SIG-M5 treated with dmso at 0.1 percent for 504 hours (cell line): ENCODE results near the gene IFNGR1.
"Not testable (repeated sequence)": the region's sequence is repeated elsewhere in the genome, so short reads cannot be mapped to it uniquely, and the experiment has no call there.

Source experiments
- DNase-seq: peaks from one replicate; lab custom pipeline; 2025; ENCODE audit not compliant: unreplicated experiment; lab: John Stamatoyannopoulos, UW

IFNGR1 gene

DNA sequence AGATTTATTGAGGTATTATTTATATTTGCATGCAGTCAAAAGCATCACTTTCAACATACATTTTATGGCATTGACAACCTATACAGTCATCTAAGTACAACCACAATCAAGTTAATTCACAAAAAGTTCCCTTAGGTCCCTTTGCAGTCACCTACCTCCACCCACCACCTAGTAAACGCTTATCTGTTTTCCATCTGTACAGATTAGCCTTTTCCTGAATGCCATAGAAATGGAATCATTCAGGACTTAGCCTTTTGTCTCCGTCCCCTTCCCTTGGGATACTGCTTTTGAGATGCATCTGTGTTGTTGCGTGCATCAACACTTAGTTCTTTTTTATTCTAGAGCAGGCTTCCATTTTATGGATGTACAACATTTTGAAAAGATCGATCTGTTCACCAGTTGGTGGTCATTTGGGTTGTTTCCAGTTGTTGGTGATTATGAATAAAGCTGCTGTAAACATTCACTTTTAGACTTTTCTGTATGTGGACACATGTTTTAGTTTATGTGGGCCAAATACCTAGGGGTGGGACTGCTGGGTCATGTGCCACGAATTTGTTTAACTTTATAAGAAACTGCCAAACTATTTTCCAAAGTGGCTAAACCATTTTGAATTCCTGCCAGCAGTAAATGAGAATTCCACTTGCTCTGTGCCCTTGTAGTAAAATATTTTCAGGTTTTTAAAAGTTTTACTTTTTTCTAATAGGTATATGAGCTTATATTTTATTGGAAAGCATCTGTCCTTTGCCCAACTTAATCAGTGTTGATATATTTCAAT lies 17.6 kb upstream of the IFNGR1 start:
- DNase-seq: no peak

DNA sequence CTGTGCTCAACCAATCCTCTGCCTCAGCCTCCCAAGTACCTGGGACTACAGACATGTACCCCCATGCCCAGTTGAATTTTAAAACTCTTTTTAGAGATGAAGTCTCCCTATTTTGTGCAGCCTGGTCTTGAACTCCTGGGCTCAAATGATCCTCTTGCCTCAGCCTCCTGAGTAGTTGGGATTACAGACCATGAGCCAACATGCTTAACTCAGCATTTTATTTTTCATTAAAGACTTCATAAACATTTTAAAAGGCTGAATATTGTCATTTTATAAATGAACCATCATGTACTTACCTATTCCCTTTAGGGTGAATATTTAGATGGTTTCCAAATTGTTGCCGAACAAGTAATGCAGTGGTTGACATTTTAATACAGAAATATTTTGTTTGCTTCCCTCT lies 16.5 kb upstream of the IFNGR1 start:
- DNase-seq: no peak

DNA sequence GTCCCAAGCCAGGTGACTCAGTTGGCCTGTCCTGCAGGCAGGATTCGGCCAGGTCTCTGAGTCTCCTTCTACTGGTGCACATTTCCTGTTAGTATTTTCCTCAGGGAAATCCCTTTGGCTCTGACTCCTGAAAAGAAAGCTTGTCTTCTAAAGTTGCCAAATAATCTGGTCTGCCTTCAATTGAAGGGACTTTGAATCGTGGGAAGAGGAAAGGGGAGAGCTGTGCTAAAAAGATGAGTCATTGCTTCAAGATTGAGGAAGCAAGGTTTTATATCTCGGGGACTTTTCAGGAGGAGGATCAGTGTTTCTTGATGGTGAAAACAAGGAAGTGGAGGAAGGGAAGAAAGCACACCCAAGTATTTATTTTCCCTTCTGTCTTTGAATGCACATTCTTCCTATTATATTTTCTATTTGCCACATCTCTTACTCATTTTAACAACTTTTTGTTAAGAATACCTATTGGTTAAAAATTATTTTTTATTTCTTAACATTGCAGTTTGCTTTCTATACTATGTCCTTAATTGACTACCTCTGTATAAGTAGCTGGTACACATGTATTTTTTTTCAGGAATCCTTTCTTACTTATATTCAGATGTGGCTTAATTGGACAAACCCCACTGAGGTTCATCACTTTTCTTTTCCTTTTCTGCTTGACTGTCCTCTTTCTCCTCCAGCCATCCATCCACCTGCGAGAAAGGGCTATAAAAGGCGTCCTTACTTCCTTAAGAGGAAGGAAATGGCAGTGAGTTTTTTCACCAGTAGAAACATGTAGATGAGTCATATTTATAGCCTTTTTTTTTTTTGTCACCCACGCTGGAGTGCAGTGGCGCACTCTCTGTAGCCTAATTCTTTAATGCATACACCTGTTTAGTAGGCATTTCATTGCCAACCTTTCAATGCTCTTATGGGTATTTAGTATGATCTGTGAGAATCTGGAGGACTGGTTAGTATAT lies 15.0 kb upstream of the IFNGR1 start:
- DNase-seq: peak; percentile 97

GRCh38 chr6:137231895-137232294 lies 12.7 kb upstream of the IFNGR1 start:
- DNase-seq: no peak

DNA sequence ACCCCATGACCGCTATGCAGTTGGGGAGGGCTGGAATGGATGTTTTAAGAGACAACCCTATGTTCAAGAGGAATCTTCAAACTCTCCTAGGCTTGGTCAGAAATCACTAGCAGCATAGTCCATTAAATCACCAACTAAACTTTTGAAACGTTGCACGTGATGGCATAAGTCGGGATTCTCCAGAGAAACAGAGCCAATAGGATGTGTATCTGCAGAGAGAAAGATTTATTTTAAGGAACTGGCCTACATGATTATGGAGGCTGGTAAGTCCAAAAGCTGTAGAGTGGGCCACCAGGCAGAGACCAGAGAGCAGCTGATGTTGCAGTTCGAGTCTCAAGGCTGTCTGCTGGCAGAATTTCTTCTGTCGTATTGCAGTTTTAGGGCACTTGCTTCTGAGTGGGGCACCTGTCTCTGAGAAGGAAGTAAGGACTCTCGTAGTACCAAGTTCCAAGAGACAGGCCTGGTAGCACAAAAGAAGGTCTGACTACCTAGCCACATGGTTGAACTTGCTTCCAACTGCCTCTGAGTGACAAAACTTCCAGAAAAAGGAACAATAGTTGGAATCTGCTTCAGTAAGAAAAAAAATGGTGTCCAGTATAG lies 11.9 kb upstream of the IFNGR1 start:
- DNase-seq: no peak

- DNase-seq: peak; percentile 18
Measured at GRCh38 chr6:137230547-137230946, 11.4 kb upstream of the IFNGR1 start.

GRCh38 chr6:137229075-137229759 lies 10.0 kb upstream of the IFNGR1 start:
- DNase-seq: no peak

GRCh38 chr6:137227871-137228302 lies 8.7 kb upstream of the IFNGR1 start:
- no peak for DNase-seq

DNA sequence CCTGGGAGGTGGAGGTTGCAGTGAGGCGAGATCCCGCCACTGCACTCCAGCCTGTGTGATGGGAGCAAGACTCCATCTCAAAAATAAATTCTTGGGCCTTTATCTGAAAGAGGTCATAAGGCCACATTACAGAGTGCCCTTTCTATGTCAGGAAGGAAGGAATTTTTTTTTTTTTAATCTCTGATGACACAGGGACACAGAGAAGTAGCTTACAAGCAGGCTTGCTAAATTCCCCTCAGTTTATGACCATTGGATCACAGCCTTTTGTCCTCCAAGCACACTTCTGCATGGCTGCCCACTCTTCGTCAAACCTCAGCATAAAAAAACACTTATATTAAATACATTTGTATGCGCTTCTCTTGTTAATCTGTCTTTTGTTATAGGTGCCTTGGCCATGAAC lies 7.5 kb upstream of the IFNGR1 start:
- no peak for DNase-seq

GRCh38 chr6:137224799-137225198 lies 5.6 kb upstream of the IFNGR1 start:
- peak; percentile 98 for DNase-seq

GRCh38 chr6:137223370-137224131 lies 4.4 kb upstream of the IFNGR1 start:
- peak; percentile 94 for DNase-seq

GRCh38 chr6:137222381-137222780 lies 3.2 kb upstream of the IFNGR1 start:
- peak; percentile 84 for DNase-seq

DNA sequence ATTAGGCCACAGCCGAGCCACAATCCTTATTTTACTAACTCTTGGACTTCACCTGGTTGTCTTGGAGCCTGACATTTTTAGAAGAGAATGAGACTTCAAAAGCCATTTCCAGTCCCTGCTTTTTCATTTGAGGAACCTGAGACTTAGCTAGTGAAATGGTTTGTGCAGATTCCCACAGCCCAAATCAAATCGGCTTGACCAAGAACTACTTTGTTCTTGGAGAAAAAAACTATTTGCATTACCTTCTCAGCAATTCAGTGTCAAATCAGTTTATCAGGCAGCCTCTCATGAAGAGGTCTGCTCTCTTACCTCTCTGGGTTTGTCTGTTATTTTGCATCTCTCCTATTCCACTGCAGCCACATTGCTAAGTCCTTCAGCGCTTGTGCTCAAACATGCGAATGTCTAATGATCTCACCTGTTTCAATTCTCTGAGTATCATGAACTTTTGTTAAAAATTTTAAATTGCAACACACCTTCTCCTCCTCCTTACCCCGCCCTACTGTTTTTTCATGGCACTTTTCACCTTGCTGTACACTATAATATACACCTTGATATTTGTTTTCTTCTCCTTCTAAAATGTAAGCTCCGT lies 573 bp upstream of the IFNGR1 start:
- no peak for DNase-seq

GRCh38 chr6:137218473-137218916 lies 690 bp downstream of the IFNGR1 start:
- peak; percentile 90 for DNase-seq

DNA sequence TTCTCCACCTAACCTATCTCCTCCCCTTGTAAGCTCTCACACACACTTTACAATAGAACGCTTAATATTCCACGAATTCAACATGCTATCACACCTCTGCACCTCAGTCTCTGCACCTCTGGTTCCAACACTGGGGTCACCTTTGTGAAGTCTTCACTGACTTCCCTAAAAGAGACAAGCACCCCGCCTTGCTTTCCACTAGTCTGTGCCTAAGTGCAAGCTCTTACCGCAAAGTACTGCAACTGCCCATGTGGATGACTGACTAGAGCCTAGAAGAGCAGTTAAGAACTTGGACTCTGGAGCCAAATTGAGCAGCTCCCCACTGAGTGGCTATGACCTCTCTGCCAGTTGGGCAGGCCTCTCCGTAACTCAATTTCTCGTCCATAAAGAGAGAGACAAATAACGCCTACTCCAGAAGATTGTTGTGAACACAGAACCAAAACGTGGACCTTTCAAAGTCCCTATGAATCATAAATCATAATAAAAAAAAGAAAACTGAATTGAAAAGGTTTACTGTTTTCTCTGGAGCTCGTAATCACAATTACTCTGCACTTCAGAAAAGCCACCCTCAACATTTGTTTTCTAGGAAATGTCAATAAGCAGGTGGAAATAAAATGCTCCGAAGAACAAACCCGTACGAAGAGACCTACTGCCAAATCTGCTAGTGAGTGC lies 1.2 kb downstream of the IFNGR1 start:
- DNase-seq: peak; percentile 85

DNA sequence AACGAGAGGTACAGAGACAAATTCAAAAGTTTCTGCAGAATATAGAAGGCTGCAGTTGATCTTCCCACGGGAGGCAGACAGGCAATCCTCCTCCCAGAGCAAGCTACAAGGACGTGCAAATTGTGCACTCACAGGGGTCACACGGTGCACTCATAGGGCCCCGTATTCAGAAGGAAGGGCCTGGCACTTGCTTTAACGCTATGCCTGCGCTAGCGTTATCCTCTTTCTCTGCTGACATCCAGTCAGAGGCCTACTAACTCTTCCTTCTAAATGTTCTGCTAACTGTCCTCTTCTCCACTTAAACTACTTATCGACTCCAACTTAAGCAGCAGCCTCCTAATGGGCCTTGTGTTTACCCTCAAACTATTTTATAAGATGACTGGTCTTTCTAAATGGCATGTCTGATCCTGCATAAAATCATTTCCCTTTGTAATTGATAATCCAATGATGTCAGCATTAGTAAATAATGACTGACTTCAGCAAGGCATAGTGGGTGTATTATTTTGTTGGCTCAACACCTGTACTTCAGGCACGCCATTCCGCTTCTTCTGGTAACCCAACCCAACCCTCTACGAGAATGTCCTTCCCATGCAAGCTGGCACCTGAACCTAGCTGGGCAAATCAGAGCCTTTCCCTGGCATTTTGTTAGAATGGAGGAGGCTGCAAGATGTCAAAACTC lies 2.2 kb downstream of the IFNGR1 start:
- DNase-seq: no peak

DNA sequence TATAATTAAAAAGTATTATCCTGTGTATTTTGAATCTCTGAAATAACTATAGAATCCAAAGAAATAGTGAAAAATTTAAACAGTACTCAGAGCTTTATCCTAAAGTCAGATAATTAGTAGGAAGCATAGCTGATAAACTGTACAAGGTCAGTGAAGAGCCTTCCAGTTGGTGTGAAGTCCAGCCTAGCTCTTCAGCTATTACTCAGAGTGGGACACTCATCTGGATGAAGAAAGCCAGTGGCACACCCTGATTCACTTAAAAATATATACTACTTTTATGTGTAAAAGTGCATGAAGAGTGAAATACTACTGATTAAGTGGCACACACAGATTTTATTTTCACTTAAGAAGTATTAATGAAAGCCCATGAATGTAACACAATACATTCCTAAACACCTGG lies 3.1 kb downstream of the IFNGR1 start:
- no peak for DNase-seq

DNA sequence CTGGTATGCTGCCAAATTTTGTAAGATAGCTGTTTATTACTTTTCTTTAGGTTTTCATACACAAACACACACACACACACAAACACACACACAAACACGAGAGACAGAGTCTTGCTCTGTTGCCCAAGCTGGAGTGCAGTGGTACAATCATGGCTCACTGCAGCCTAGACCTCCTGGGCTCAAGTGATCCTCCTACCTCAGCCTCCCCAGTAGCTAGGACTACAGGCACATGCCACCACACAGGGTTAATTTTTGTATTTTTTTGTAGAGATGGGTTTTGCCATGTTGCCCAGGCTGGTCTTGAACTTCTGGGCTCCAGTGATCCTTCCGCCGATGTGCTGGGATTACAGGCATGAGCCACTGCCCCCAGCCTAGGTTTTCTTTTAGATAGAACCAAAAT lies 3.6 kb downstream of the IFNGR1 start:
- DNase-seq: not testable (repeated sequence)

DNA sequence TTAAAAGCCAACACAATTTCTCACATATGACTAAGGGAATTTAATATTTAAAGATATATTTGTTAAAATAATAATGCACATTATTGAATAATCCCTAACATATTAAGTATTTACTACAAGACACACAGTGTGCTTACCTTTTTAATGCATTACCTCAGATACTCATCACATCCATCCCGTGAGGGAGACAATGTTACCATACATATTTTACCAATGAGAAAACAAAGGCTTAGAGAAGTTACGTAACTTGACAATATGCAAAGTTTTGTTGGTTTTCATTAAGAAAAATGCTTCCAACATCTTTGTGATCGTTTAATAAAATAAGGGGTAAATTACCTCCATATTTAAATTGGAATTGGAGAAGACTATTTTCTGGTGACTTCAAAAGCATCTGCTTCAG lies 4.3 kb downstream of the IFNGR1 start:
- no peak for DNase-seq
